ENCODE results near the gene SLC16A2.

The SLC16A2 gene

DNA sequence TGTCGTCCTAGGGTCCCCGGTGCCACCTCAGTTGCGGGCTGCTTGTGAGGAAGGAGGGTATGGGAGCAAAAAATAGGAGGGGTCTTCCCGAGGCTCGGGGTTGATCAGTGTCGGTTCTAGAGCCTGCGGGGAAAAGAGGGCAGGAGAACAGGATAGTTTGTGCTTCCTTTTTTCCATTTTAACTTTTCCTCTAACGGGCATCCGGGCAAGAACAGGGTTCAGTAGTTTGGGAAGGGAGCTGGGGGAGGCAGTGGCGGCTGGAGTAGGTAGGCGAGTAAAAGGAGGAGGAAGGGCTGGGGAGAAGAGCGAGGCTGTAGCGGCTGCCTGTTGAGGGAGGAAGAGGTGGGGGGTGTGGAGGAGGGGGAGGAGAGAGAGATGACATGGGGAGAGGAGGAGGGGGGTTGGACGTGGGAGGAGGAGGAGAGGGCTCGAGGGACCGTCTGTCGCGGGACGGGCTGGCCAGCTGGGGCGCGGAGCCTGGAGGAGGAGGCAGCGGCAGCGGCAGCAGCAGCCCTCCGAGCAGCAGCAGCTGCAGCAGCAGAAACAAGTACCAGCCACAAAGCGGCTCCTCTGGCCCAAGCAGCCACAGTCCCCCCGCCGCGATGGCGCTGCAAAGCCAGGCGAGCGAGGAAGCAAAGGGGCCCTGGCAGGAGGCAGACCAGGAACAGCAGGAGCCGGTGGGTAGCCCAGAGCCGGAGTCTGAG, at the start of gene SLC16A2:
SLC16A2 (plus strand) TSS at position 458 of the 704 bp plus-strand sequence; CDS start at position 603, 145 bp downstream.
- H3K4me3 ChIP-seq (ENCODE audit: control insufficient read depth, low read depth, low read length): peak within 1 kb of the TSS; percentile 55
- peak; percentile 71 for DNase-seq (ENCODE audit: low read depth)
- TF ChIP-seq, protein P1, sequence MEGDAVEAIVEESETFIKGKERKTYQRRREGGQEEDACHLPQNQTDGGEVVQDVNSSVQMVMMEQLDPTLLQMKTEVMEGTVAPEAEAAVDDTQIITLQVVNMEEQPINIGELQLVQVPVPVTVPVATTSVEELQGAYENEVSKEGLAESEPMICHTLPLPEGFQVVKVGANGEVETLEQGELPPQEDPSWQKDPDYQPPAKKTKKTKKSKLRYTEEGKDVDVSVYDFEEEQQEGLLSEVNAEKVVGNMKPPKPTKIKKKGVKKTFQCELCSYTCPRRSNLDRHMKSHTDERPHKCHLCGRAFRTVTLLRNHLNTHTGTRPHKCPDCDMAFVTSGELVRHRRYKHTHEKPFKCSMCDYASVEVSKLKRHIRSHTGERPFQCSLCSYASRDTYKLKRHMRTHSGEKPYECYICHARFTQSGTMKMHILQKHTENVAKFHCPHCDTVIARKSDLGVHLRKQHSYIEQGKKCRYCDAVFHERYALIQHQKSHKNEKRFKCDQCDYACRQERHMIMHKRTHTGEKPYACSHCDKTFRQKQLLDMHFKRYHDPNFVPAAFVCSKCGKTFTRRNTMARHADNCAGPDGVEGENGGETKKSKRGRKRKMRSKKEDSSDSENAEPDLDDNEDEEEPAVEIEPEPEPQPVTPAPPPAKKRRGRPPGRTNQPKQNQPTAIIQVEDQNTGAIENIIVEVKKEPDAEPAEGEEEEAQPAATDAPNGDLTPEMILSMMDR (conservative IDR thresholded peaks at IDR 0.05; ENCODE audit: control insufficient read depth, insufficient read depth, low read depth, low read length): no peak

DNA sequence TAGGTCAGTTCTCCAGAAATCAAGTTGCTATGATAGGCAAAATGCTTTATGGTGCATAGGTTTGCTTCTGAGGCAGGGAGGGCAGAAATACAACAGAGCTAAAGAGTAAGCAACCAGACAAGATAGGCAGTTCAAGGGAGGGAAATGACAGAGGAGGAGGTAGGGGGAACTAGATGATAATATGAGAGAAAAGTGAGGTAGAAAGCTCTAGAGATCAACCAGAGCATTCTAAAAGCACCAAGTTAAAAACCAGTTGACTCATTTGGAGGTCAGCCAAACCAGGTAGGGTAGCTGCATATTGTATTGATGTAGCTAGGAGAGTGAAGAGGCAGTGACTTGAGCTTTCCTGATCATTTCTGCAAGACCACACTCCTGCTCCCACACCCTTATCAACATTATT, 49.0 kb upstream of the SLC16A2 start:
- DNase-seq (ENCODE audit: low read depth): no peak
- no peak overlapping the region for H3K4me3 ChIP-seq (ENCODE audit: control insufficient read depth, low read depth, low read length)
- TF ChIP-seq, protein P1 (conservative IDR thresholded peaks at IDR 0.05; ENCODE audit: control insufficient read depth, insufficient read depth, low read depth, low read length): no peak

DNA sequence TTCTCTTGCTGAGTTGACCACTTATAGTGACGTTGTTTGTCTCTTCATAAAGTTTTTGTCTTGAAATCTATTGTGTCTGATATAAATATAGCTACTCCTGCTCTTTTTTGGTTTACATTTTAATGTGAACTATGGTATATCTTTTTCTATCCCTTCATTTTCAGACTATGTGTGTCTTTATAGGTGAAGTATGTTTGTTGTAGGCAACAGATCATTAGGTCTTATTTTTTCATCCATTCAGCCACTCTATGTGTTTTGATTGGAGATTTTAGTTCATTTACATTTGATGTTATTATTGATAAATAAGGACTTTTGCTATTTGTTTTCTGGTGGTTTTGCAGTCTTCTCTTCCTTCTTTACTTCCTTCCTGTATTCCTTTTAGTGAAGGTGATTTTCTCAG, 44.0 kb upstream of the SLC16A2 start:
- TF ChIP-seq, protein P1 (conservative IDR thresholded peaks at IDR 0.05; ENCODE audit: control insufficient read depth, insufficient read depth, low read depth, low read length): no peak
- DNase-seq (ENCODE audit: low read depth): no peak
- H3K4me3 ChIP-seq (ENCODE audit: control insufficient read depth, low read depth, low read length): no peak overlapping the region

DNA sequence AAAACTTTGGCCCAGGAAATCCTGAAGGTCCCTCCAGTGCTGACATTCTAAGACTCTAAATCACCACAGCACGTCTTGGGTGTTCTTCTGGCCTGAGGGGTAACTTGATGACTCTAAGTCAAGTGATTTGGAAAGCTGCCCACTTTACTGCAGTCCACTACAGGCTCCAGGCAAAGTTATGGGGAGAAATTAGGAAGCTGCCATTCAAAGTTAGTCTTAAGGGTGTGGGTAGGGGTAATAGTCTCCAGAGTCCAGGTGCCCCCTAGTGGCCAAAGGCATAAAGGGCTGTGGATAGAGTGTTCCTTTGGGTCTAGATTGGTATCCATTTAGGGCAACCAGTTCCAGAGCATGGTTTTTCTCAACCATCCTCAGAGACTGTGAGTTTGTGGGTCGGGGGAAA, 38.7 kb upstream of the SLC16A2 start:
- no peak overlapping the region for H3K4me3 ChIP-seq (ENCODE audit: control insufficient read depth, low read depth, low read length)
- TF ChIP-seq, protein P1 (conservative IDR thresholded peaks at IDR 0.05; ENCODE audit: control insufficient read depth, insufficient read depth, low read depth, low read length): peak; percentile 92
- DNase-seq (ENCODE audit: low read depth): peak; percentile 76

DNA sequence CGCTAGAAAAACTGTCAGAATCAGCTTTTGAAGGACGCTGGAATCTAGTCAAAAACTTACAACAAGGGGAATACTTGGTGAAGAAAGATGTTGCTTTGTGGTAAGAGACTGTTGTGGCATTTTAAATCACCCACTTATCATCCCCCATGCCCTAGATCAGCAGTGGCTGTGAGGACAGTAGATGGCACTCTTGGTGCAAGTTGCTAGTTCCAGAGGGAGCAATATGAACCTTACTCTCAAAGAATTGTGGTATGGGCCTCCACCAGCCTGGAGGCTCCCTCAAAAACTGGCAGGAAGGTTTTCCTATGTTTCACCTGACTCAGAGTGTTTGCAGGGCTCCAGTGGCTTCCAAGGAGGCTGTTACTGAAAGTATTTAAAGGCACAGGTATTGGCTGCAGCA, 37.7 kb upstream of the SLC16A2 start:
- DNase-seq (ENCODE audit: low read depth): peak; percentile 60

DNA sequence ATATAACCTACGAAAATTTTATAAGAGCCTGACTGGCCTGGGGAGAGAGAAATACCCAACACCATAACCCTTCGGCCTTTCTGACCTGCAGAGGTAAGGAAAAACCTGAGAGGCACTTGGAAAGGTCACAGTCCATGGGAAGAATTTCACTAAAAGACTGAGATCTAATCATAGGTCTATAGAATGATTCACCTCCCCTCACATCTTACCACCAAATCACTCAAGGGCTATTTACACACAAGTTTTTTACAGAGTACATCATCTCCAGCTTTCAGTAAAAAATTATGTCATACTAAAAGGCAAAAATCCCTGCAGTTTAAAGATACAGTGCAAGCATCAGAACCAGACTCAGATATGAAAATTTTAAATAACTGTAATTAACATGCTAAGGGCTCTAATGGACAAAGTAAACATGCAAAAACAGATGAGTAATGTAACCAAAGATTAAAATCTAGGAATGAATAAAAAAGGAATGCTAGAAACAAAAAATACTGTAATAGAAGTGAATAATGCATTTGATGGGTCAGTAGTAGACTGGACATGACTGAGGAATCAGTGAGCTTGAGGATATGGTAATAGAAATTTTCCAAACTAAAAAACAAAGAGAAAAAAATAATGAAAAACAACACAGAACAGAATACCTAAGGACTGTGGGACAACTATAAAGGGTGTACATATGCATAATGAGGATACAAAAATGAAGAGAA, 32.1 kb upstream of the SLC16A2 start:
- DNase-seq (ENCODE audit: low read depth): no peak
- no peak overlapping the region for H3K4me3 ChIP-seq (ENCODE audit: control insufficient read depth, low read depth, low read length)
- TF ChIP-seq, protein P1 (conservative IDR thresholded peaks at IDR 0.05; ENCODE audit: control insufficient read depth, insufficient read depth, low read depth, low read length): no peak

More for the DNA sequence above, 37.7 kb upstream of the SLC16A2 start:
- TF ChIP-seq, protein P1 (conservative IDR thresholded peaks at IDR 0.05; ENCODE audit: control insufficient read depth, insufficient read depth, low read depth, low read length): peak; percentile 70
- no peak overlapping the region for H3K4me3 ChIP-seq (ENCODE audit: control insufficient read depth, low read depth, low read length)
